Activated B cell treated with CpG ODN at 0.5 μM for 24 hours (primary cell): ENCODE results near the gene C1QC. TPM values are rescaled to one million over a fixed set of nuclear protein-coding genes. Genes with fewer than 3 reads are reported as not detected.

ENCODE experiments used
- ATAC-seq: fragments of 200-7000 bp; cut with Tn5 transposase; one replicate; pipeline ENCODE4 v1.10.0; 2021; ENCODE audit warnings: low read depth, mild to moderate bottlenecking, moderate library complexity
- CTCF ChIA-PET: fragments of 350-600 bp; sonication (Branson Sonifier 250); formaldehyde crosslinking; loops from one replicate; lab custom pipeline; 2021; ENCODE audit warnings: antibody characterized with exemption; lab: Charles Lee
- POLR2A ChIA-PET: fragments of 350-600 bp; sonication (Branson Sonifier 250); formaldehyde crosslinking; loops from one replicate; lab custom pipeline; 2021; ENCODE audit warnings: antibody characterized with exemption; lab: Charles Lee
- DNase-seq: peaks from one replicate; pipeline ENCODE4 v3.0.0; 2022
- H3K27ac Mint-ChIP-seq: one replicate; pipeline ENCODE4 v1.8.0; 2020; ENCODE audit warnings: mixed read lengths
- H3K27me3 Mint-ChIP-seq: one replicate; pipeline ENCODE4 v1.8.0; 2021; ENCODE audit warnings: mixed read lengths
- H3K36me3 Mint-ChIP-seq: one replicate; pipeline ENCODE4 v1.8.0; 2021; ENCODE audit warnings: low read depth, mixed read lengths
- H3K4me1 Mint-ChIP-seq: one replicate; pipeline ENCODE4 v1.8.0; 2021; ENCODE audit warnings: mixed read lengths
- H3K4me3 Mint-ChIP-seq: one replicate; pipeline ENCODE4 v1.8.0; 2020; ENCODE audit warnings: mild to moderate bottlenecking, mixed read lengths
- H3K9me3 Mint-ChIP-seq: one replicate; pipeline ENCODE4 v1.8.0; 2020; ENCODE audit warnings: mixed read lengths
- intact Hi-C: fragments of 100-400 bp; cut with micrococcal nuclease; formaldehyde crosslinking; loops from one replicate; pipeline ENCODE4 v1.15.1; 2024
- total RNA-seq: library from RNA; stranded (reverse); gene quantifications from 2 replicates; pipeline ENCODE4 v1.2.3, GENCODE V29; 2022
- TF ChIP-seq, protein P1 (sequence below): fragments of 200-600 bp; IDR thresholded peaks from one replicate; pipeline ENCODE4 v1.8.0; 2022; ENCODE audit warnings: antibody characterized with exemption, mild to moderate bottlenecking

C1QC gene
- total RNA-seq, 1 donor from 2014 or later: not detected

DNA sequence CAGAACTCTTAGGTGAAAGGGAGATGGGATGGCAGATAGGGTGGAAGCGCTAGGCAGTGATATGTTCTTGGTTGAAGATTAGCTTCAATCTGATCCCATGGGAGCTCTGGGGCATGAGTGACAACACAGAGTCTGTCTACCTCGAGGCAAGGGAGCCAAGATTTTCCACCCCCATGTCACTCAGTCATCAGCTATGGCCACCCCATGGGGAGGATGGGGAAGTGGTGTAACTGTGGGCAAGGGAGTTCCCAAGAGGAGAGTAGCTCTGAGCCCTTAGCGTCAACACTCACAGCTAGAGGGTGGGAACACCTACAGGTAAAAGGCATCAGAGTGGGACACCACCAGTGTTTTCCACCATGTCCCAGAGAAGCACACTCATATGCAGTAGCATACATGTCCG lies 37.3 kb upstream of the C1QC start:
- ATAC-seq: no peak
- Mint-ChIP-seq H3K4me1 (no peaks in the 10 kb centered on the region), H3K9me3 (no peaks in the 10 kb centered on the region), H3K27ac (no peak overlapping the region), H3K4me3 (no peak overlapping the region), H3K27me3 (peaks cover 36% of the 10 kb centered on the region), H3K36me3 (no peaks in the 10 kb centered on the region)
- DNase-seq: no peak
- POLR2A ChIA-PET: no interaction called here
- intact Hi-C loops: no loop called here
- TF ChIP-seq, protein P1, sequence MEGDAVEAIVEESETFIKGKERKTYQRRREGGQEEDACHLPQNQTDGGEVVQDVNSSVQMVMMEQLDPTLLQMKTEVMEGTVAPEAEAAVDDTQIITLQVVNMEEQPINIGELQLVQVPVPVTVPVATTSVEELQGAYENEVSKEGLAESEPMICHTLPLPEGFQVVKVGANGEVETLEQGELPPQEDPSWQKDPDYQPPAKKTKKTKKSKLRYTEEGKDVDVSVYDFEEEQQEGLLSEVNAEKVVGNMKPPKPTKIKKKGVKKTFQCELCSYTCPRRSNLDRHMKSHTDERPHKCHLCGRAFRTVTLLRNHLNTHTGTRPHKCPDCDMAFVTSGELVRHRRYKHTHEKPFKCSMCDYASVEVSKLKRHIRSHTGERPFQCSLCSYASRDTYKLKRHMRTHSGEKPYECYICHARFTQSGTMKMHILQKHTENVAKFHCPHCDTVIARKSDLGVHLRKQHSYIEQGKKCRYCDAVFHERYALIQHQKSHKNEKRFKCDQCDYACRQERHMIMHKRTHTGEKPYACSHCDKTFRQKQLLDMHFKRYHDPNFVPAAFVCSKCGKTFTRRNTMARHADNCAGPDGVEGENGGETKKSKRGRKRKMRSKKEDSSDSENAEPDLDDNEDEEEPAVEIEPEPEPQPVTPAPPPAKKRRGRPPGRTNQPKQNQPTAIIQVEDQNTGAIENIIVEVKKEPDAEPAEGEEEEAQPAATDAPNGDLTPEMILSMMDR: no peak
- CTCF ChIA-PET: no interaction called here

DNA sequence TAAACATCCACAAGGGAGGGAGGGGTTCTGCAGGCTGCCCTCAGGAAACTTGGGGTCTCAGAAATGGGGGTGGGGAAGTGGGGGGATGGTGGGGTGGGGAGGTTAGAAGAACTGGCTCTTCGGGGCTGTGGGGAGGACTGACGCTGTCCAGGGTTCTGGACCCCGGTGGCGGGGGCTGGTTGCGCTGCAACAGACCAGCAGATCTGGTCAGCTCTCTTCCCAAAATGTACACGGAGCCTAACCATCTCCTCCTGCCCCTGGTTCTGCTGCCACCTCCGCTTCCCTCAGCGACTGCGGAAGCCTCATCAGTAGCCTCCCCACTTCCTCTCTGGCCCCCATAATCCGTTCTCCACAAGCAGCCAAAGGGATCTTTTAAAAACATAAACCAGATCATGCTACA lies 36.3 kb upstream of the C1QC start:
- ATAC-seq (no peak), DNase-seq (no peak)
- intact Hi-C loops: no loop called here
- H3K27me3 Mint-ChIP-seq: peaks cover 41% of the 10 kb centered on the region
- H3K4me3 Mint-ChIP-seq: no peak overlapping the region
- TF ChIP-seq, protein P1: no peak
- CTCF ChIA-PET: no interaction called here
- no peaks in the 10 kb centered on the region for H3K4me1 Mint-ChIP-seq
- H3K36me3 Mint-ChIP-seq: no peaks in the 10 kb centered on the region
- POLR2A ChIA-PET: no interaction called here
- no peak overlapping the region for H3K27ac Mint-ChIP-seq
- no peaks in the 10 kb centered on the region for H3K9me3 Mint-ChIP-seq

DNA sequence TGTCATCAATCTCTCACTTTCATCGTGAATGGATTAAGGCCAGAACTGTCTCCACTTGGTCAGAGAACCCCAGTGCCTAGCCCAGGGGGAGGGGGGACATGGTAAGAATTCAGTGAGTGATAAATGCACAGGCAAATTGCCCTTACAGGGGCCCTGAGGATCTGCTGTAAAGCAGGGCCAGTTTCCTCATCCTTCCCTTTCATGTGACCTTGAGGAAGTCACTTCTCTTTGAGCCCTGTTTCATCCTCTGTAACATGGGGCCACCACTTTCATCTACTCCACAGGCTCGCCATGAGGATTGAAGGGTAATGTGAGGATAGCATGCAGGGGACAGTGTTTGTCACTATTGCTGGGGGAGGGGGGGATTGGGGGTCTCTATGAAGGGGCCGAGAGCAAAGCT lies 35.1 kb upstream of the C1QC start:
- ChIA-PET POLR2A (no interaction called here), CTCF (no interaction called here)
- H3K9me3 Mint-ChIP-seq: no peaks in the 10 kb centered on the region
- H3K36me3 Mint-ChIP-seq: no peaks in the 10 kb centered on the region
- H3K4me3 Mint-ChIP-seq: no peak overlapping the region
- H3K27ac Mint-ChIP-seq: no peak overlapping the region
- H3K27me3 Mint-ChIP-seq: peaks cover 39% of the 10 kb centered on the region
- H3K4me1 Mint-ChIP-seq: no peaks in the 10 kb centered on the region
- DNase-seq (no peak), ATAC-seq (no peak)
- intact Hi-C loops: no loop called here
- TF ChIP-seq, protein P1: no peak

DNA sequence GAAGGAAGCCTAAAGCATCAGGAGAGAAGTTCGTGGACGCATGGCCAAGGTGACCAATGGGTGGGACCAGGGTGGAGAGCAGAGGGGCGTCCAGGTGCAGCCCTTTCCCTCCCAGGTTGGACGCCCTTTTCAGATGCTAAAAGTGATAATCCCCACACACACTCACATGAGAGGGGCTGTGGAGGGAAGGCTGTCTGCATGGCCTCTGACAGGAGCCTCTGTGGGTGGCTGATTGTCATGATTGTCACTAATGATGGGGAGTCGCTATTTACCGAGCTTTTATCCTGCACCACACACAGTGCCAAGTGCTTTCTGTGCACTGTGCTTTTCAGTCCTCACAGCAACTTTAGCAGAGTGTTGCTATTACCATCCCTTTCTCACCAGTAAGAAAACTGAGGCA lies 34.1 kb upstream of the C1QC start:
- POLR2A ChIA-PET: no interaction called here
- H3K9me3 Mint-ChIP-seq: no peaks in the 10 kb centered on the region

DNA sequence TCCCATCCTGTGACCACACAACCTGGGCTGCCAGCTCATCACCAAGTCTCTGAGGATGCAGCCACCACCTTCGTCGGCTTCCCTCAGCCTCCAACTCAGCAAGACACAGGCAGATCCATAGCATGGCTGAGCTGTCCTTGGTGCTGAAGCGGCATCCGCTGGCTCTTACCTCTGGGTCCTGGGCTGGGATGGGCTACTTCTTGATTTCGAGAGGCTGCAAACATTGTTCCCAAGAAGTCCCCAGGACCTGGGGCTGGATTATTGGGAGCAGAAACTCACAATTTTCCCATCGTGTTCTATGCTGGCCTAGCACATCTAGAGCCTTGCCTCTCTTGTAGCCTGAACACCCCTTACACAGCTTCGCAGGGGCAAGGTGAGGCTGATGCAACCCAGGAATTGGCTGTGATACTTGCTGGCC lies 31.9 kb upstream of the C1QC start:
- intact Hi-C loops: no loop called here
- H3K27ac Mint-ChIP-seq: no peak overlapping the region
- TF ChIP-seq, protein P1: no peak
- ATAC-seq (no peak), DNase-seq (no peak)
- POLR2A ChIA-PET: no interaction called here
- H3K36me3 Mint-ChIP-seq: no peaks in the 10 kb centered on the region
- peaks cover 29% of the 10 kb centered on the region for H3K27me3 Mint-ChIP-seq
- no peaks in the 10 kb centered on the region for H3K4me1 Mint-ChIP-seq
- H3K9me3 Mint-ChIP-seq: no peaks in the 10 kb centered on the region
- H3K4me3 Mint-ChIP-seq: no peak overlapping the region
- CTCF ChIA-PET: no interaction called here

More for the DNA sequence above, 34.1 kb upstream of the C1QC start:
- Mint-ChIP-seq H3K27me3 (peaks cover 36% of the 10 kb centered on the region), H3K36me3 (no peaks in the 10 kb centered on the region), H3K4me1 (no peaks in the 10 kb centered on the region), H3K4me3 (no peak overlapping the region), H3K27ac (no peak overlapping the region)
- intact Hi-C loops: no loop called here
- TF ChIP-seq, protein P1: no peak
- no peak for ATAC-seq
- CTCF ChIA-PET: no interaction called here
- DNase-seq: no peak
